Neutrophil (primary cell): ENCODE data around the gene RIMBP2.
"Not testable (repeated sequence)": the region's sequence is repeated elsewhere in the genome, so short reads cannot be mapped to it uniquely, and the experiment has no call there.

Source experiments
- H3K27ac ChIP-seq: fragments of 200-600 bp; sonication (generic); 2 replicates; pipeline ENCODE4 v1.5.1; 2016; ENCODE audit warnings: mild to moderate bottlenecking, moderate library complexity
- H3K27me3 ChIP-seq: fragments of 200-600 bp; sonication (generic); 2 replicates; pipeline ENCODE4 v1.6.0; 2016; ENCODE audit warnings: mild to moderate bottlenecking
- H3K36me3 ChIP-seq: fragments of 200-600 bp; sonication (generic); 2 replicates; pipeline ENCODE4 v1.5.1; 2017
- H3K4me1 ChIP-seq, 2 experiments: fragments of 200-600 bp in 1 of 2; sonication (generic) in 1 of 2; 1 replicate in 1 of 2; 2 replicates in 1 of 2; pipeline versions ENCODE4 v1.5.1 to v1.6.1; 2013 to 2016; ENCODE audit warnings: low read depth in 1 of 2, low read length in 1 of 2, mild to moderate bottlenecking in 1 of 2, moderate library complexity in 1 of 2; ENCODE audit not compliant: control insufficient read depth in 1 of 2, insufficient read depth in 1 of 2
- H3K4me3 ChIP-seq, 2 experiments: fragments of 200-600 bp in 1 of 2; sonication (generic) in 1 of 2; 1 replicate in 1 of 2; 2 replicates in 1 of 2; pipeline ENCODE4 v1.5.1; 2013 to 2016; ENCODE audit warnings: low read depth in 1 of 2, low read length in 1 of 2, mild to moderate bottlenecking in 1 of 2, moderate library complexity in 1 of 2
- H3K9me3 ChIP-seq: fragments of 200-600 bp; sonication (generic); 2 replicates; pipeline ENCODE4 v1.5.1; 2016
- CTCF ChIP-seq: fragments of 200-600 bp; sonication (generic); IDR thresholded peaks from 2 replicates; pipeline ENCODE4 v1.5.1; 2016; ENCODE audit warnings: antibody characterized with exemption

Gene RIMBP2

DNA sequence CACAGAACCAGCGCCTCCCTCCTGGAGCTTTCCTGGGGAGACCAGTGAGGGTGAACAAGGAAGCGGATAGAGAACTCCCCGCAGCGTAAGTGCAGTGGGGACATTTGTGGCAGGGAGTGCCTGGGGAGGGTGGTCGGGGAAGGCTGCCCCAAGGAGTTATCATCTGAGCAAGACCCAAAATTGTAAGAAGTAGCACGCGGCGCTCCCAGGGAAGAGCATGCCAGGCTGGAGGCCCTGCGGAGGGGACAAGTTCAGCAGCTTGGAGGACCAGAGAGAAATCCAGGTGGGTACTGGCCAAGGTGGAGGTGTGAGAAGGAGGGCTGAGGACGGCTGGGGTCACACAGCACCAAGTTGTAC, 46.2 kb upstream of the RIMBP2 start:
- peaks cover 36% of the 10 kb centered on the region for H3K27me3 ChIP-seq
- H3K4me1 ChIP-seq, result no peaks in the 10 kb centered on the region
- H3K4me3 ChIP-seq, result no peak overlapping the region
- TF ChIP-seq CTCF, result no peak
- no peaks in the 10 kb centered on the region for H3K36me3 ChIP-seq
- peaks cover 7% of the 10 kb centered on the region for H3K9me3 ChIP-seq
- H3K27ac ChIP-seq, result no peak overlapping the region

- Histone ChIP-seq H3K9me3 (peaks cover 7% of the 10 kb centered on the region), H3K27me3 (peaks cover 36% of the 10 kb centered on the region), H3K27ac (no peak overlapping the region), H3K36me3 (no peaks in the 10 kb centered on the region), H3K4me3 (no peak overlapping the region), H3K4me1 (no peaks in the 10 kb centered on the region)
- TF ChIP-seq CTCF, result no peak
These were observed 45.6 kb upstream of the RIMBP2 start for GRCh38 chr12:130761537-130762318.

DNA sequence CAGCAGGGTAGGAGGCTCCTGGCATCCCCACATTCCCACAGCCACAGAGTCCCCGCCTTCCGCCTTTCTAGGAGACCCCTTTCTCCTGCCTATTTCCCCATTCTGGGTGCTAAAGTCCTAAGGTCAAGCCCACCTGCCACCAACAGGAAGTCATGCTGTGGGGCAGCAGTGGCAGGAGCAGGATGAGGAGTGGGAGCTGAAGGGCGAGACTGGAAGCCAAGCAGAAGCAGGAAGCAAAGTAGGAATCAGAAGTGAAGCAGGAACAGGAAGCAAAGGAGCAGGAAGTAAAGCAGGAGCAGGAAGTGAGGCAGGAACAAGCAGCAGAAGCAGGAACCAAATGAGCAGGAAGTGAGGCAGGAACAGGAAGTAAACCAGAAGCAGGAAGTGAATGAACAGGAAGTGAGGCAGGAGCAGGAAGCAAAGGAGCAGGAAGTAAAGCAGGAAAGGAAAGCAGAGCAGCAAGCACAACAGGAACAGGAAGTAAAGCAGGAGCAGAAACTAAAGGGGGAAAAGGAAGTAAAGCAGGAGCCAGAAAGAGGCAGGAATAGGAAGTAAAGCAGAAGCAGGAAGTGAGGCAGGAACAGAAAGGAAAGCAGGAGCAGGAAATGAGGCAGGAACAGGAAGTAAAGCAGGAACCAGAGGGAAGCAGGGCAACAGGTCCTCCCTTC, 38.3 kb upstream of the RIMBP2 start:
- H3K4me3 ChIP-seq, result no peak overlapping the region
- no peaks in the 10 kb centered on the region for H3K27me3 ChIP-seq
- H3K9me3 ChIP-seq, result peaks cover 8% of the 10 kb centered on the region
- no peaks in the 10 kb centered on the region for H3K36me3 ChIP-seq
- no peak for TF ChIP-seq CTCF
- peak overlapping the region; percentile 42 for H3K27ac ChIP-seq
- H3K4me1 ChIP-seq, result no peaks in the 10 kb centered on the region

DNA sequence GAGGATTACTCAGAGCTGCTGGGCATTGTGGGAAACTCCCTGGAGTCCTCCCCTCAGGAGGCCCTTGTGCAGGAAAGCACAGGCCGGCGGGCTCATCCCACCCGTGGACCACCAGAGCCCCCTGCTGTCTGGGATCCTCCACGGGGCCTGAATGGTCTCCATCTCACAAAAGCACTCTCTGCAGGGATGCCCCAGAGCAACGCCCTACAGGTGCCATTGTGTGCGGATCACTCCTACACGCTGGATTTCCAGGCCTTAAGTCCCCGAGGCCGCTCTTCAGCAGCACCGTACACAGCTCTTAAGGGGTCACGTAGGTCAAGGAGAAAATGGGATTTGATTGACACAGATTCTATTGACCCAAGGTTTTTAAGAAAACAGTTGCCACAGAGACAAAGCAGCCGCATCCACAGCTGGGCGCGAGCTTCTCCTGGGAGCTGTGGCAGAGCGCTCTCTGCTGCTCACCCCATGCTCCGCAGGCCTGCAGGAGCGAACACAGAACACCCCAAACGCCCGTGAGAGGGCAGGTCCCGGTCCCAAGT, 36.7 kb upstream of the RIMBP2 start:
- Histone ChIP-seq H3K27me3 (no peaks in the 10 kb centered on the region), H3K27ac (no peak overlapping the region), H3K36me3 (no peaks in the 10 kb centered on the region), H3K9me3 (peaks cover 8% of the 10 kb centered on the region), H3K4me3 (no peak overlapping the region), H3K4me1 (no peaks in the 10 kb centered on the region)
- no peak for TF ChIP-seq CTCF

- not testable (repeated sequence) for H3K36me3 ChIP-seq, H3K27ac ChIP-seq, H3K4me1 ChIP-seq, H3K27me3 ChIP-seq, H3K9me3 ChIP-seq, H3K4me3 ChIP-seq
These were observed 35.9 kb upstream of the RIMBP2 start for GRCh38 chr12:130752037-130752436.

- Histone ChIP-seq H3K27ac (no peak overlapping the region), H3K4me3 (no peak overlapping the region), H3K36me3 (no peaks in the 10 kb centered on the region), H3K27me3 (no peaks in the 10 kb centered on the region), H3K9me3 (no peaks in the 10 kb centered on the region), H3K4me1 (no peaks in the 10 kb centered on the region)
- TF ChIP-seq CTCF, result no peak
These were observed 32.7 kb upstream of the RIMBP2 start for GRCh38 chr12:130748786-130749185.
